GM10266 (cell line): ENCODE data around the gene TGFB1.

Experiments
- DNase-seq: peaks from one replicate; pipeline ENCODE4 v3.0.0; 2012; ENCODE audit errors: extremely low spot score
- TF ChIP-seq, protein P1 (sequence below): IDR thresholded peaks from 2 replicates; pipeline ENCODE4 v1.5.1; 2012; ENCODE audit warnings: mild to moderate bottlenecking, low read depth; ENCODE audit not compliant: control insufficient read depth, insufficient read depth; ENCODE audit errors: missing control alignments

The TGFB1 gene

DNA sequence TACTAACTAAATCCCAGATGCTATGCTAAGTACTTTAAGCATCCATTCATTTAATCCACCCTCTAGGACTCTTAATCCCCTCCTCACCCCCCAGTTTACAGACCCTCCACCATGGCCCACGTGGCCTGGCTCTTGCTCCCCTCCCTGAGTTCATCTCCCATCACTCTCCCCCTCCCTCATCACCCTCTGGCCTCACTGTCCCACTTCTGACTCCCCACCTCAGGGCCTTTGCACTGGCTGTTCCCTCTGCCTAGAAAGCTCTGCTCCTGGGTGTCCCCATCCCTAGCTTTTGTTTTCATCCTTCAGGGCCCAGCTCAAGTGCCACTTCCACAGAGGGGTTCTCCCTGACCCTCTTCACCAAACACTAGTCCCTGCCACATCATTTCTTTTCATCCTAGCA lies 6.0 kb upstream of the TGFB1 start:
- DNase-seq, result no peak
- TF ChIP-seq, protein P1, sequence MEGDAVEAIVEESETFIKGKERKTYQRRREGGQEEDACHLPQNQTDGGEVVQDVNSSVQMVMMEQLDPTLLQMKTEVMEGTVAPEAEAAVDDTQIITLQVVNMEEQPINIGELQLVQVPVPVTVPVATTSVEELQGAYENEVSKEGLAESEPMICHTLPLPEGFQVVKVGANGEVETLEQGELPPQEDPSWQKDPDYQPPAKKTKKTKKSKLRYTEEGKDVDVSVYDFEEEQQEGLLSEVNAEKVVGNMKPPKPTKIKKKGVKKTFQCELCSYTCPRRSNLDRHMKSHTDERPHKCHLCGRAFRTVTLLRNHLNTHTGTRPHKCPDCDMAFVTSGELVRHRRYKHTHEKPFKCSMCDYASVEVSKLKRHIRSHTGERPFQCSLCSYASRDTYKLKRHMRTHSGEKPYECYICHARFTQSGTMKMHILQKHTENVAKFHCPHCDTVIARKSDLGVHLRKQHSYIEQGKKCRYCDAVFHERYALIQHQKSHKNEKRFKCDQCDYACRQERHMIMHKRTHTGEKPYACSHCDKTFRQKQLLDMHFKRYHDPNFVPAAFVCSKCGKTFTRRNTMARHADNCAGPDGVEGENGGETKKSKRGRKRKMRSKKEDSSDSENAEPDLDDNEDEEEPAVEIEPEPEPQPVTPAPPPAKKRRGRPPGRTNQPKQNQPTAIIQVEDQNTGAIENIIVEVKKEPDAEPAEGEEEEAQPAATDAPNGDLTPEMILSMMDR, result no peak

DNA sequence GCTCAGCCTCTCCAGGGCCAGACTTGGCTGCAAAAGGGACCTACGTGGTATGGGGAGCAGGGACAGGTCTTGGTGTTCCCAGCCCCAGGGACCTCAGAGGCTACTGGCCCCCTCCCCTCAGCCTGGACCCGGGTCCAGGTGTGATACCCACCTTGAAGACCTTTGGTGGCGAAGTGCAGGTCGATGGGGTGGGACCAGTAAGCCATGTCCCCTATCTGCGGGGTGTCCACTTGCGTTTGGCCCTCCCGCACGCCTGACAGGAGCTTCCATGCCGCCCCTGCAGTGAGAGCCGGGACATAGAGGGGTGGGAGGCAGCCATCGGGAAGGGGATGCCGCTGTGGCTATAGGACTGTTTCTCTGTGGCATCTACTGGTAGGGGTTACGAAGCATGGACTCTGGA lies 4.0 kb upstream of the TGFB1 start:
- DNase-seq, result no peak
- TF ChIP-seq, protein P1, result no peak

DNA sequence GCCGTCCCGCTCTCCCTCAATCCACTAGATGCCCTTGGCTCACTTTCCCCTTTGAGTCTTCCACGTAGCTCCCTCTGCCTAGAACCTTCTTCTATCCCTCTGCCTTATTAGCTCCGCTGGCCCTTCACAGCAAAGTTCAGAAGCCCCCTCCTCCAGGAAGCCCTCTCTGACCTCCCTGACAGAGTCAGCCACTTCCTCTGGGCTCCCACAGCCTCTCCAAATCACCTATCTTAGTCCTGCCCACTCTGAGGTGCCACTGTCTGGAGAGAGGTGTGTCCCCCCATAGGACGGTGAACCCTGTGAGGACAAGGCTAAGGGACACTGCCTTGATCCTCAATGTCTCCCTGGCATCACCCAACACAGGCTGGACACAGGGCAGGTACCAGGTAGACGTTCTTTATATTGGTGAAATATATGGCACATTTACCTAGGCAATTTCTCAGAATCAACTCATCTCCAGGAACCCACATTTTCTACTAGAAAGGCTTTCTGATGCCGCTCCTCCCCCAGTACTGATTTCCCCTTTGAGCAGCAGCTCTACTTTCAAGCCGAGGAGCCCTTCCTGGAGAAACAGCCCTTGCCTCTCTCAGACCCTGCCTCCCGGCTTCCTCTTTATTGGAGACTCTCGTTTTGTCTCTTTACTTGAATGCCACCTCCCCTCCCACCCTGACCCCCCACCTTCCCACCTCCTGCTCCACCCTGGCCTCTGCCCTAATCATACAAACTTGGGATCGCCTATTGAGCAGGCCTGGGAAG lies 3.4 kb upstream of the TGFB1 start:
- DNase-seq, result no peak
- TF ChIP-seq, protein P1, result no peak

DNA sequence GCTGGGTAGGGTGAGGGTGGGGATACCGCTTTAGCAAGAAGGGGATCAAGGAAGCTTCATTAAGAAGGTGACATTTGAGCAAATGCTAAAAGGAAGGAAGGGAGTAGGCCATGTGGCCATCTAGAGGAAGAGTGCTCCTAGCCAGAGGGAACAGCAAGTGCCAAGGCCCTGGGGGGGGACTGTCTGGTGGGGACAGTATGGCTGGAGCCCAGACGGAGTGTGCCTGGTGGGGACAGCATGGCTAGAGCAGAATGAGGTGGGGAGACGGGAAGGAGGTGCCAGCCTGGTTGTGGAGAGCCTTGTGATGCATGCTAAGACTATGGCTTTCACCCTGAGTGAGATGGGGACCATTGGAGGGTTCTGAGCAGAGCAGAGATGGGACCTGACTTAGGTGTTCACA lies 2.1 kb upstream of the TGFB1 start:
- DNase-seq, result no peak
- TF ChIP-seq, protein P1, result no peak

DNA sequence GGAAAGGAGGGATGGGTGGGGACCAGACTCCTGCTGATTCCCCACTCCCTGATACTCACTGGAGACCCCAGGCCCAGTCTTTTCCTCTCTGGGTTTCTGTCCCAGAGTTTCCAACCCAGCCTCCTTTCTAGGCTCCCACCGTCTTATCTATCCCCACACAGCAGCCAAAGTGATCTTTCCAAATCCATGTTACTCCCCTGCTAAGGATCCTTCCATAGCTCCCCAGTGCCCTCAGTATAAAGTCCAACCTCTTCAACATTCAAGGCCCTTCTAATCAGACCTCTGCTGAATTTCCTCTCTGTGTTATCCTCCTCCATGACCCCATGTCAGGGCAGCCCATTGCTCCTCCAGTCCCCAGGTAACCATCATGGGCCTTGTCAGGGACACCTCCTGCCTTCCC lies 1.3 kb upstream of the TGFB1 start:
- DNase-seq, result no peak
- TF ChIP-seq, protein P1, result no peak

DNA sequence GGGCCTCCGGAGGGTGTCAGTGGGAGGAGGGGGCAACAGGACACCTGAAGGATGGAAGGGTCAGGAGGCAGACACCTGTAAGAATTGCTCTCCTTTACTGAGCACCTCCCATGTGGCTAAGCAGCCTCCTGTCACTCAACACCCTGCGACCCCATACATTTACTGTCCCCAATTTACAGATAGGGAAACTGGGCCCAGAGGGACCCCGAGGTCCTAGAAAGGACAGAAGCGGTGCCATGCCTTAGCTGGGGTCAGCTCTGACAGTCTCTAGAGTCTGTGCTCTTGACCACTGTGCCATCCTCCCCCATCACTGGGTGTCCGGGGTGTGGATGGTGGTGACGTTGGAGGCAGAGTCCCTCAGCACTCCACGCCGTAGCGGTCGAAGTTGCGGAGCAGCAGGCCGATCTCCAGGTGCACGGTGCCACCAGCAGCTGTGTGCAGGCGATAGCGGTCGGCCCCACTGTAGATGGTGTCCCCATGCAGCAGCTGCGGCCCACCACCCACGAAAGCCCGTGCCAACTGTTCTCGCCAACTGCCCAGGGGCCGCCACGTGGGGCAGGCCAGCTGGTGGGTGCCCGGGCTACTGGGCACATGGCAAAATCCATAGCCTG lies 726 bp upstream of the TGFB1 start:
- TF ChIP-seq, protein P1, result no peak
- no peak for DNase-seq
